Liver (tissue), 4 donors: ENCODE measurements around the gene HAGH. TPM values are rescaled to one million over a fixed set of nuclear protein-coding genes. Genes with fewer than 3 reads are reported as not detected.

ENCODE experiments used
- polyA plus RNA-seq, 2 donors: library from polyadenylated mRNA; stranded (reverse) in 1 of 2; unstranded in 1 of 2; fragments of 200-250 nt in 1 of 2; fragments of >200 nt in 1 of 2; fragmentation: Nextera tagmentation in 1 of 2; extraction: Ambion mirVana in 1 of 2; gene quantifications; one replicate each; pipeline versions ENCODE4 v1.2.1 to v1.2.3, GENCODE V29; 2013 to 2015
- total RNA-seq, 2 donors: library from RNA; depleted of rRNA; stranded (reverse); fragments of >200 nt; gene quantifications; one replicate each; pipeline ENCODE4 v1.2.3, GENCODE V29; 2014
- donor health status: healthy.
- donor health status: healthy.
- donor health status: healthy.

HAGH gene
- total and polyA plus RNA-seq, 4 donors, result 169 to 252 (median 204) TPM

Other genes with a start within 250 kb of the HAGH start
- gene IFT140, start 214.8 kb downstream of the HAGH start, total RNA-seq, result 1 to 10 TPM; 5.4 to 8.1 TPM
- gene IFT140, start 214.8 kb downstream of the HAGH start, polyA plus RNA-seq, result 1 to 10 TPM; 1.3 to 2.1 TPM
- 1 to 10 TPM; 6.0 to 6.4 TPM for gene CRAMP1, start 214.5 kb downstream of the HAGH start, total RNA-seq
- 1 to 10 TPM; 1.1 to 2.5 TPM for gene CRAMP1, start 214.5 kb downstream of the HAGH start, polyA plus RNA-seq
- gene JPT2, start 148.5 kb downstream of the HAGH start, total RNA-seq, result 10 to 100 TPM; 31.0 to 32.6 TPM
- gene JPT2, start 148.5 kb downstream of the HAGH start, polyA plus RNA-seq, result 10 to 100 TPM in 1 of 2 donors, 1 to 10 TPM in 1; 7.4 to 25.8 TPM
- gene MAPK8IP3, start 120.6 kb downstream of the HAGH start, total RNA-seq, result 10 to 100 TPM; 10.1 to 43.0 TPM
- 1 to 10 TPM; 4.1 to 8.5 TPM for gene MAPK8IP3, start 120.6 kb downstream of the HAGH start, polyA plus RNA-seq
- gene NME3, start 55.3 kb downstream of the HAGH start, total RNA-seq, result 10 to 100 TPM; 10.4 to 12.8 TPM
- 10 to 100 TPM; 26.0 to 38.0 TPM for gene NME3, start 55.3 kb downstream of the HAGH start, polyA plus RNA-seq
- gene EME2, start 54.0 kb downstream of the HAGH start, total RNA-seq, result 1 to 10 TPM; 4.2 to 9.0 TPM
- gene EME2, start 54.0 kb downstream of the HAGH start, polyA plus RNA-seq, result 1 to 10 TPM; 1.4 to 1.8 TPM
- 10 to 100 TPM; 42.4 to 46.7 TPM for gene MRPS34, start 53.7 kb downstream of the HAGH start, total RNA-seq
- gene MRPS34, start 53.7 kb downstream of the HAGH start, polyA plus RNA-seq, result 100 to 1,000 TPM in 1 of 2 donors, 10 to 100 TPM in 1; 70.7 to 100 TPM
- gene SPSB3, start 44.3 kb downstream of the HAGH start, total RNA-seq, result 10 to 100 TPM; 27.7 to 44.5 TPM
- 10 to 100 TPM; 31.1 to 60.5 TPM for gene SPSB3, start 44.3 kb downstream of the HAGH start, polyA plus RNA-seq
- gene NUBP2, start 43.9 kb downstream of the HAGH start, total RNA-seq, result 10 to 100 TPM; 28.9 to 80.9 TPM
- gene NUBP2, start 43.9 kb downstream of the HAGH start, polyA plus RNA-seq, result 10 to 100 TPM; 51.8 to 56.3 TPM
- 100 to 1,000 TPM in 1 of 2 donors, 10 to 100 TPM in 1; 19.8 to 161 TPM for gene IGFALS, start 33.1 kb downstream of the HAGH start, total RNA-seq
- 10 to 100 TPM; 62.6 to 74.2 TPM for gene IGFALS, start 33.1 kb downstream of the HAGH start, polyA plus RNA-seq
- 10 to 100 TPM; 71.9 to 84.2 TPM for gene FAHD1, start 381 bp upstream of the HAGH start, total RNA-seq
- 10 to 100 TPM; 42.7 to 50.9 TPM for gene FAHD1, start 381 bp upstream of the HAGH start, polyA plus RNA-seq
- 1 to 10 TPM in 1 of 2 donors, not detected in 1; 2.2 TPM for gene MEIOB, start 45.3 kb upstream of the HAGH start, total RNA-seq
- gene MEIOB, start 45.3 kb upstream of the HAGH start, polyA plus RNA-seq, result under 1 TPM in 1 of 2 donors, not detected in 1; 0.33 TPM
- gene HS3ST6, start 91.6 kb upstream of the HAGH start, total RNA-seq, result not detected
- gene HS3ST6, start 91.6 kb upstream of the HAGH start, polyA plus RNA-seq, result not detected
- 10 to 100 TPM; 32.2 to 43.9 TPM for gene MSRB1, start 116.4 kb upstream of the HAGH start, total RNA-seq
- gene MSRB1, start 116.4 kb upstream of the HAGH start, polyA plus RNA-seq, result 100 to 1,000 TPM; 152 to 169 TPM
- not detected for gene RPL3L, start 127.9 kb upstream of the HAGH start, total RNA-seq
- under 1 TPM in 1 of 2 donors, not detected in 1; 0.14 TPM for gene RPL3L, start 127.9 kb upstream of the HAGH start, polyA plus RNA-seq
- 100 to 1,000 TPM in 1 of 2 donors, 10 to 100 TPM in 1; 93.9 to 110 TPM for gene NDUFB10, start 132.7 kb upstream of the HAGH start, total RNA-seq
- gene NDUFB10, start 132.7 kb upstream of the HAGH start, polyA plus RNA-seq, result 100 to 1,000 TPM; 156 to 195 TPM
- gene RPS2, start 138.0 kb upstream of the HAGH start, total RNA-seq, result 1,000 to 10,000 TPM in 1 of 2 donors, 100 to 1,000 TPM in 1; 621 to 1,440 TPM
- 1,000 to 10,000 TPM in 1 of 2 donors, 100 to 1,000 TPM in 1; 524 to 1,259 TPM for gene RPS2, start 138.0 kb upstream of the HAGH start, polyA plus RNA-seq
- not detected for gene RNF151, start 140.0 kb upstream of the HAGH start, total RNA-seq
- gene RNF151, start 140.0 kb upstream of the HAGH start, polyA plus RNA-seq, result not detected
- gene TBL3, start 145.2 kb upstream of the HAGH start, total RNA-seq, result 10 to 100 TPM; 12.5 to 13.9 TPM
- gene TBL3, start 145.2 kb upstream of the HAGH start, polyA plus RNA-seq, result 10 to 100 TPM; 14.5 to 24.3 TPM
- under 1 TPM; 0.28 to 0.67 TPM for gene NOXO1, start 154.6 kb upstream of the HAGH start, total RNA-seq
- gene NOXO1, start 154.6 kb upstream of the HAGH start, polyA plus RNA-seq, result under 1 TPM in 1 of 2 donors, not detected in 1; 0.63 TPM
- 1 to 10 TPM; 7.4 to 9.0 TPM for gene GFER, start 157.4 kb upstream of the HAGH start, total RNA-seq
- 10 to 100 TPM; 21.3 to 28.4 TPM for gene GFER, start 157.4 kb upstream of the HAGH start, polyA plus RNA-seq
- under 1 TPM; 0.17 to 0.47 TPM for gene SYNGR3, start 163.1 kb upstream of the HAGH start, total RNA-seq
- gene SYNGR3, start 163.1 kb upstream of the HAGH start, polyA plus RNA-seq, result under 1 TPM in 1 of 2 donors, not detected in 1; 0.09 TPM
- gene ZNF598, start 183.0 kb upstream of the HAGH start, total RNA-seq, result 10 to 100 TPM; 12.8 to 19.7 TPM
- 10 to 100 TPM in 1 of 2 donors, 1 to 10 TPM in 1; 2.7 to 28.4 TPM for gene ZNF598, start 183.0 kb upstream of the HAGH start, polyA plus RNA-seq
- 1 to 10 TPM; 1.3 to 8.4 TPM for gene NPW, start 193.0 kb upstream of the HAGH start, total RNA-seq
- gene NPW, start 193.0 kb upstream of the HAGH start, polyA plus RNA-seq, result 10 to 100 TPM in 1 of 2 donors, 1 to 10 TPM in 1; 9.9 to 20.6 TPM
- 10 to 100 TPM; 36.6 to 85.8 TPM for gene NHERF2, start 200.1 kb upstream of the HAGH start, total RNA-seq
- gene NHERF2, start 200.1 kb upstream of the HAGH start, polyA plus RNA-seq, result 100 to 1,000 TPM in 1 of 2 donors, 10 to 100 TPM in 1; 62.4 to 205 TPM
- 10 to 100 TPM; 10.4 to 12.7 TPM for gene NTHL1, start 221.0 kb upstream of the HAGH start, total RNA-seq
- 100 to 1,000 TPM in 1 of 2 donors, 10 to 100 TPM in 1; 25.4 to 166 TPM for gene NTHL1, start 221.0 kb upstream of the HAGH start, polyA plus RNA-seq
- gene TSC2, start 221.2 kb upstream of the HAGH start, total RNA-seq, result 10 to 100 TPM; 28.3 to 51.2 TPM
- 10 to 100 TPM; 23.3 to 29.1 TPM for gene TSC2, start 221.2 kb upstream of the HAGH start, polyA plus RNA-seq